GM18508 (cell line): ENCODE data around the gene CENPT.

ENCODE experiments used
- ATAC-seq: cut with Tn5 transposase; IDR thresholded peaks from one replicate; pipeline ENCODE4 v1.9.1; 2021; ENCODE audit warnings: moderate number of reproducible peaks; ENCODE audit not compliant: insufficient read depth, unreplicated experiment

CENPT gene

GRCh38 chr16:67847064-67847861 lies at the start of gene CENPT:
TSS of gene CENPT (minus strand) at chr16:67847693. CDS start at chr16:67833859, 13,834 bp downstream.
- ATAC-seq, result peak; percentile 20

GRCh38 chr16:67897231-67897630 lies 49.7 kb upstream of the CENPT start:
- no peak for ATAC-seq

- no peak for ATAC-seq
Measured at GRCh38 chr16:67893743-67894399, 46.4 kb upstream of the CENPT start.

- ATAC-seq, result peak; percentile 74
Measured at GRCh38 chr16:67892899-67893742, 45.6 kb upstream of the CENPT start, which contains the start of gene PSKH1. TSS of gene PSKH1 (plus strand) at chr16:67893254. CDS start at chr16:67908750, 15,496 bp downstream.

GRCh38 chr16:67892375-67892774 lies 44.9 kb upstream of the CENPT start:
- no peak for ATAC-seq

- no peak for ATAC-seq
Measured at GRCh38 chr16:67888331-67888730, 40.8 kb upstream of the CENPT start.

GRCh38 chr16:67886387-67886786 lies 38.9 kb upstream of the CENPT start:
- ATAC-seq, result no peak

- no peak for ATAC-seq
Measured at GRCh38 chr16:67885976-67886375, 38.5 kb upstream of the CENPT start.

- ATAC-seq, result no peak
Measured at GRCh38 chr16:67885545-67885944, 38.1 kb upstream of the CENPT start.

GRCh38 chr16:67884684-67885083 lies 37.2 kb upstream of the CENPT start, which contains the start of gene NRN1L:
TSS of gene NRN1L (plus strand) at chr16:67884885. CDS start at chr16:67884904, 19 bp downstream.
- ATAC-seq, result no peak

GRCh38 chr16:67883872-67884261 lies 36.4 kb upstream of the CENPT start:
- no peak for ATAC-seq

GRCh38 chr16:67883146-67883871 lies 35.8 kb upstream of the CENPT start:
- ATAC-seq, result no peak

GRCh38 chr16:67882374-67883145 lies 35.1 kb upstream of the CENPT start:
- no peak for ATAC-seq

- no peak for ATAC-seq
Measured at GRCh38 chr16:67881621-67882161, 34.2 kb upstream of the CENPT start.

- ATAC-seq, result no peak
Measured at GRCh38 chr16:67880584-67880983, 33.1 kb upstream of the CENPT start.

GRCh38 chr16:67879936-67880335 lies 32.4 kb upstream of the CENPT start:
- no peak for ATAC-seq

- no peak for ATAC-seq
Measured at GRCh38 chr16:67879462-67879861, 32.0 kb upstream of the CENPT start.

GRCh38 chr16:67878846-67879245 lies 31.4 kb upstream of the CENPT start:
- ATAC-seq, result no peak

GRCh38 chr16:67878232-67878631 lies 30.7 kb upstream of the CENPT start:
- ATAC-seq, result no peak
